GM18502 (cell line): ENCODE data around the gene HSPA1A.
A peak's percentile ranks its signal among the peaks of the same experiment; 100 is the strongest.
"Not testable (repeated sequence)": the region's sequence is repeated elsewhere in the genome, so short reads cannot be mapped to it uniquely, and the experiment has no call there.

ENCODE experiments used
- ATAC-seq: cut with Tn5 transposase; IDR thresholded peaks from one replicate; pipeline ENCODE4 v1.9.1; 2021; ENCODE audit warnings: mild to moderate bottlenecking; ENCODE audit not compliant: unreplicated experiment, poor library complexity

HSPA1A gene

DNA sequence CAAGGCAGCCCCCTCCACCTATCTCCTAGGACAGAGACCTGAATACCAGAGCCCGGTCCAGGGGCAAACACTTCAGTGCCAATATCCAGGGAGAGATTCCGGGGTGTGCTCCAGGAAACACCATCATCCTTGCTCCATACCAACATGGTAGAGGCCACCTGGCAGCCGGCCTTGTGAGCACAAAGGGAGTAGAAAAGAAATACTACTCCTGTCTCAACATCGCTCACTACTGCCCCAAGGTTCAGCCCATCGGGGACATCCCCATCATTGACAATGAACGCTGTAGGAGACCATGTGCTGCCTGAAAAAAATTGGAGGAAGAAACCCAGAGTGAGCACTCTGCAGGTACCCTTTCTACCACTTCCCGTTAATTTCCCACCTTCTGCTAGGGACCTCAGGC, 45.8 kb downstream of the HSPA1A start:
- no peak for ATAC-seq

GRCh38 chr6:31861919-31862343, 46.6 kb downstream of the HSPA1A start:
- ATAC-seq, result no peak

GRCh38 chr6:31862344-31863235, 47.2 kb downstream of the HSPA1A start, which contains the start of gene NEU1:
NEU1 (minus strand) TSS chr6:31862821; CDS start chr6:31862776, 45 bp downstream.
- ATAC-seq, result peak; percentile 92

GRCh38 chr6:31864123-31864562, 48.8 kb downstream of the HSPA1A start:
- ATAC-seq, result not testable (repeated sequence)

DNA sequence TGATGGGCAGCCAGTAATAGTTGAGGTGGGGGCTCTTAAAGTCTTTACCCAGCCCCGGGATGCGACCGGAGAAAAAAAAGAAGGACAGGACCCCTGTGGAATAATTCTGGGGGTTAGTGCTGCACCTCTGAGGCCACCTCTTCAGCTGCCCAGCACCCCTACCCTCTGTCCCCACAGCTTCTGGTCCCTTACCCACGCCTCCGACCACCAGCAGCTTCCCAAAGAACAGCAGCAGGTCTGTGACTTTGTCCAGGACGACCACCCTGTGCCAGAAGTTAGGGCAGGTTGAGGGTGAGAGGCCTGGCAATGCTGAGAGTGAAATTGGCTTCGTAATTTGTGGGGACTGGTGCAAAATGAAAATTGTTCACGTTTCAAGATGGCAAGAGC, 49.5 kb downstream of the HSPA1A start:
- no peak for ATAC-seq

GRCh38 chr6:31865205-31866118, 50.1 kb downstream of the HSPA1A start:
- no peak for ATAC-seq
